Umbilical cord (tissue), 2 donors: Measurements from ENCODE around the gene ATP8B4. TPM values are rescaled to one million over a fixed set of nuclear protein-coding genes. Genes with fewer than 3 reads are reported as not detected.

Source experiments
- DNase-seq: peaks from one replicate; pipeline ENCODE4 v3.0.0-alpha.2; 2015; ENCODE audit warnings: low spot score
- total RNA-seq: library from RNA; depleted of rRNA; stranded (reverse); fragments of >200 nt; gene quantifications from one replicate; pipeline ENCODE4 v1.2.3, GENCODE V29; 2014; ENCODE audit warnings: low replicate concordance; ENCODE audit not compliant: insufficient read depth

Gene ATP8B4
- total RNA-seq, 1 donor from 2014 or later: 39.5 TPM

GRCh38 chr15:50061503-50061902 is 57.5 kb downstream of the ATP8B4 start:
- no peak for DNase-seq

- no peak for DNase-seq
Measured at GRCh38 chr15:50059883-50060282, 59.1 kb downstream of the ATP8B4 start.

DNA sequence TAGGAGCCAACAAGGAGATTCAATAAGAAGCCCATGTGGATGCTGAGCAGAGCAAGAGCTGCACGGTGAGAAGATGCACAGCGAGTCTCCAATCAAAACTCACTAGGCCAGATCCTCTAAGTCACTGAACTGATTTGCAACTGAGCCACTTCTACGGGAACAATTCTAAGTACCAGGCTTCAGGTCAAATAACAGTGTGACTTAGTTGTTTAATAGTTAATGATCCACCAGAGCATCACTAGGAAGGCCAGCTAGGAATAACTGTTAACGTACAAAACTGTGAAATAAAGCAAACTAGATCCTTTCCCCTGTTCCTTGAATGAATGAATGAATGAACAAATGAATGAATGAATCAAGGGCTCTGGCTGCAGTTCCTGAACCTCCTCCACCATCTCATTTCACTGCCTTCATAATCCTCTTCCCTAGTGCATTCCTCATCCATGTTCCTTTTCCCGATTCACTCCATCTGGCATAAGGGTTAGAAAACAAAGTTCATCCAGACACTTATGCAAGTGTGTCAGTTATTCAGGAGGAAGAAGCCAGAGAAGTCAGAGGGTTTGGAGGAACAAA is 59.7 kb downstream of the ATP8B4 start:
- DNase-seq: no peak

GRCh38 chr15:50057905-50058639 is 61.0 kb downstream of the ATP8B4 start:
- no peak for DNase-seq

DNA sequence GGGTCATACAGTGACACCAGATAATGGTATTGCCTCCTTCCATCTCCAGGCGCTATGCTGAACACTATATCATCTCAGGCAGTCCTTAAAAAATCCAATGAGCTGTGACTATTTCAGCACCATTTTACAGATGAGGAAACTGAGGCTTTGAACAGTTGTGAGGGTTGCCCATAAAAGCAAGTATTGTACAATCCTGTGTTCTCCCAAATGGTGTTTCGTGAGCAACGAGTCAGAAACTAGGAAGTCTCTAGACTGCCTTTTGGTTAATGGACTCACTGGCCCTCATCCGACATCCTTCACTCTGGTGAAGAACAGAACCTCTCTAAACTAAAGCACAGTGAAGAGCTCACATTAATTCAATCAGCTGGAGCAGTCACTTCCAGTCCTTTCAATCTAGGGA is 61.8 kb downstream of the ATP8B4 start:
- no peak for DNase-seq

GRCh38 chr15:50055750-50056157 is 63.3 kb downstream of the ATP8B4 start:
- DNase-seq: no peak

DNA sequence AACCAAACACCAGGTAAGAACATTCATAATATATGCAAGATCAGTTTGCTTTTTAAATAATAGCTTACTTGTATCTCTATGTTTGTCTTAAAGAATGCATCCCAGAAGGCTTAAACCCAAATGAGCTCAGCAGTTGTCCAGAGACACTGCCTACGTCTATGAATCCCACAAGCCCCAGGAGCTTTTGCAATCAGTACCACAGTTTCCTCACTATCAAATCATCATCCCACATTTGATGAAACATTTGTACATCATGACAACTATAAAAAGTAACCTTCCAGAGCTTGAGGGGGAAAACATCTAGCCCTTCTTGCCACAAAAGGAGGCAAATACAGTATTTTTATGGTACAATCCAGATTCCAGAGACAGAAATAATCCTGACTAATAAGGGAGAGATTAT is 63.7 kb downstream of the ATP8B4 start:
- DNase-seq: peak; percentile 61

- DNase-seq: no peak
Measured at GRCh38 chr15:50053055-50053856, 65.8 kb downstream of the ATP8B4 start.

DNA sequence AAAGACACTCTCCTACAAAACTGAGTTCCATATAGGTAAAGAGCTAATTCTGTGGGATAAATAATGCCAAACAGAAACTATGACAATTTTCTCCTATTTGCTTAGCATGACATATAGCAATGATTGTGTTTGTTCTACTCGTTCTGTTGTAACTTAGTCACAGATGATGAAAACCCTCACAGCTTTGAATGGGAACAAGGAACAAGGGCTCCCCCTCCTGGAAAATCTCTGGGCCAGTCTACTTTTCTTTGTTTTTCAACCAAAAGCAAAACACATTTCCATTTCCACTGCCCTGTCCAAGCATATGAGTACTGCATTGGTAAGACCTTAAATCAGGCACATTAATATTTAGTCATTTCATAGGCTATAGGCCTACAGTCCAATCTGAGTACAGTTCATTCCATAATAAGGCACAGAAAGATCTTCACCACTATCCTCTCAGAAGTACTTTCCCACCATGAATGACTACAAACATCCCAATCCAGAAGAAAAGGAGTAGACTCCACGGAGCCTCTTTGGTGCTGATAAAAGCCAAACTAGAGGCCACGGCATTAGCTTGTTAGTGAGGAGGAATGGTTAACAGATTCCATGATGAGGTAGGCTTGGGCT is 67.1 kb downstream of the ATP8B4 start:
- DNase-seq: peak; percentile 88

DNA sequence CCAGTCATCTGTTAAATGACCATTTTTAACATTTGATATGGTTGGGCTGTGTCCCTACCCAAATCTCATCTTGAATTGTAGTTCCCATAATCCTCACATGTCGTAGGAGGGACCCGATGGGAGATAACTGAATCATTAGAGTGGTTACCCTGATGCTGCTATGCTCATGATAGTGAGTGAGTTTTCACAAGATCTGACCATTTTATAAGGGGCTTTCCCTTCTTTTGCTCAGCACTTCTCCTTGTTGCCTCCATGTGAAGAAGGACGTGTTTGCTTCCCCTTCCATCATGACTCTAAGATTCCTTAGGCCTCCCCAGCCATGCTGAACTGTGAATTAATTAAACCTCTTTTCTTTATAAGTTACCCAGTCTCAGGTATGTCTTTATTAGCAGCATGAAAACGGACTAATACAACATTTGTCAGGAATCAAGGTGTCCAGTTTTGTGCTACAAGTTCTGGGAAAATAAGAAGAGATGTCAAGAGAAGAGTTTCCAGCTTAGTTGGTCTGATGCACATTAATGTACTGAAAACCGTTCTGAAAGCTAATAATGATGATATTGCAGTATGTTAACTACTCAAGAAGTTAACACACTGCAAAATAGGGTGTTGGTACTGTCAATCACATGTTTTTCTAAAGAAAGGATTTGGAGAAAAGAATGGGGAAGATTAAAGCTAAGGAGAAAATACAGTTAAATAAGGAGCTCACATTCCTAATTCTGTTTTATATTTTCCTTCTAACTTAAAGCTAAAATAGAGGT is 67.9 kb downstream of the ATP8B4 start:
- no peak for DNase-seq

GRCh38 chr15:50049871-50050270 is 69.2 kb downstream of the ATP8B4 start:
- no peak for DNase-seq

DNA sequence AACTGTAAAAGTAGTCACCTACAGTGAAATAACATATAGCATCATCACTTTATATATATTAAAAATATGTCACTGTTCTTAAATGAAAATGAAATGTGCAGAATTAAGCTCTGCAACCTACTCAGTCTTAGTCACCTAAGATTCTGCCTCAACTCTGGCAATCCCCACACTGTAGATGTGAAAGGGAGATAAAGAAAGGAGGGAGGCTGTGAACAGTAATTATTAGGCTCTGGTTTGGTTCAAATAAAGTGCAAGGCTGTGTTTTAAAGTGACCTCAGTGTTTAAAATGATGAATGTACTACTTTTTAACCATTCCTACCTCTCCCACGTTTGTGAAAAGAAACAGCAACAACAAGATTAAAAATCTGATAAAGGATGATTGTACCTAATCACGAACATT is 72.2 kb downstream of the ATP8B4 start:
- DNase-seq: peak; percentile 50

GRCh38 chr15:50046159-50046558 is 72.9 kb downstream of the ATP8B4 start:
- no peak for DNase-seq

DNA sequence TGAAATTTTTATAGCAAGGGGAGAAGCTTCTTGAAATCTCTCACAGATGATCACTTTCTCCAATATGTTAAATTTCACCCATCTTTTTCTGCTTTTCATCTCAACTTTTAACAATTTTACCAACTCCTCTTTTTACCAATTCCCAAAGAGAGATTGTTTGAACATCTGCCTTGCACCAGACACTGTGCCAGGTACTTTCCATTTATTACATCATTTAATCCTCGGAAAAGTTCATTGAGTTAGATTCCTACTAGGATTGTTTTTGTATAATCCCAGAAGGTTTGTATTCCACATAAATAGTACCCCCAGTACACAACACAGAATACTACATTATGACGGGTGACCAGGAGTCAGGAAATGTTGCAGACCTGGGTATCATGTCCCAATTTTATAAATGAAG is 74.1 kb downstream of the ATP8B4 start:
- no peak for DNase-seq

GRCh38 chr15:50044406-50044805 is 74.6 kb downstream of the ATP8B4 start:
- DNase-seq: no peak

- DNase-seq: no peak
Measured at GRCh38 chr15:50042775-50043174, 76.3 kb downstream of the ATP8B4 start.

DNA sequence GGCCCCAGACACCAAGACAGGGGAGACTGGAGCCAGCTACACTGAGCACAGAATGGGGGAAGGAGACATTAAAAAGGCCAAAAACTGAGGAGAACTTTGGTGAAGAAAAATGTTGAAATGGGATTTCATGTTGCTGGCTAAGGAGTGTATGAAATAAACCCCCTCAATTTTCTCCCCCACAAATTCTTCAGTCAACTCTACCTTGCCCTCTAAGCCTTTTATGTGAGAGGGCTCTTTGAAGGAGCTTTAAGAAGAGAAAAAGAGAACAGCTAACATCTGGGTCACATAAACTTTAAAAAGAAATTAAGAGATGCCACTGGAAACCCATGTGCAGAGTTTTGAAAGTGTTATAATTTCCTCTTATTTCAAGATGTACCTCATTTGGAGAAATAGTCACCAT is 88.6 kb downstream of the ATP8B4 start:
- no peak for DNase-seq

DNA sequence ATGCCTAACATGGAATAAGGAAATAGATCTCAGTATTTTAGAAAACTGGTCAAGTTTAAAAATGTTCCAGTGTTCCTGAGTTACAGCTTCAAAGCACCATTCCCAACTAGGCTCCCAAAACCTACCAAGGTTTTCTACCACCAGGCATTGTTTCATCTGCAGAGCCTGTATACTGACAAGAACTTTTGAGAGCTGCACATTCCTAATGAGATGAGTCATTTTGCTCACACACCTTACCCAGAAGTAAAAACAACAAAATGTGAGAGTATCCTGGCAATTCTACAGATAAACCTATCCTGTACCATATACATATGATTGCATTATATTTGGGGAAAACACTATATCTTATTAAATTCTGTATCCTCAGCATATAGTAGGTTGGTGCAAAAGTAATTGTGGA is 90.7 kb downstream of the ATP8B4 start:
- DNase-seq: peak; percentile 49

DNA sequence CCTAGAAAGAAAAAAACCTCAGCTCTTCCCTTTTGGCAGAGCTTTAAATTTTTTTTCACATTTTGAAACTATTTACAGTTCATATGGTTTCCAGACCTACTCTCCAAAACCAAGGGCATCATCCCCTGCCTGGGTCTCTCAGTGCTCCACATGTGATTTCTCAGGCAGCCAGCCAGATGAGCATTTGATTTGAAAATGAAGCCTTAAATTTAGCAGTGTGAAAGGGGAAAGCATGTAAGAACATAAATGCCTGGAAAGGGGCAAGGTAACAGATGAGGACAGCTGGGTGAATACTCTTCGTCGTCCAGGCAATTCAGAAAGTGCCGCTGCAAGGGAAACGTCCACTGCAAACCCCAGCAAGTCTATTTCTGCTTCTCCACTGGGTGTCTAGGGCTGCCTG is 94.8 kb downstream of the ATP8B4 start:
- peak; percentile 95 for DNase-seq

DNA sequence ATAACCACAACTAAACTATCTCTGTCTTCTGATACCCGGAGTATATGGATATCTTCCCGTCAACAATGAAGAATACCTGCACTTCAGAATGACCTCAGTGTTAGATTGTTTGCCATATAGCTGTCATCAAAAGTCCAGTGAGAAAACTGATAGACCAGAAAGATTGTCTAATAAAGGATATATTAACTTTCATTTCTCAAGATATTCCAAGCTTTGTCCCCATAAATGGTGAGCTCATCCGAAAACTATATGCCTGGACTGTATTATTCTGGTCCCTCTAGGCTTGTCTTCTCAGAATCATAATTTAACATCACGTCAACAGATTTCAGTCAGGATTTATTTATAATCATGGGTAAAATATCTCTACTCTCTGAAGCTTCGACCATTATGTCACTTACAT is 100.5 kb downstream of the ATP8B4 start:
- peak; percentile 73 for DNase-seq

GRCh38 chr15:50017522-50017921 is 101.5 kb downstream of the ATP8B4 start:
- no peak for DNase-seq

GRCh38 chr15:50016951-50017350 is 102.1 kb downstream of the ATP8B4 start:
- DNase-seq: no peak
